CD14-positive monocyte (primary cell): Measurements from ENCODE around the gene ACOT11. TPM values are rescaled to one million over a fixed set of nuclear protein-coding genes. Genes with fewer than 3 reads are reported as not detected.
"Not testable (repeated sequence)": the region's sequence is repeated elsewhere in the genome, so short reads cannot be mapped to it uniquely, and the experiment has no call there.

Experiments used
- DNase-seq, 3 donors: peaks; one replicate each; pipeline ENCODE4 v3.0.0-alpha.2; 2011 to 2022
- H2AFZ ChIP-seq: 2 replicates; pipeline ENCODE4 v1.6.0; 2012; ENCODE audit warnings: mild to moderate bottlenecking, low read depth, low read length, inconsistent platforms; ENCODE audit not compliant: insufficient read depth, poor library complexity, severe bottlenecking
- H3K27ac ChIP-seq, 2 donors: 1 replicate in 1 of 2; 2 replicates in 1 of 2; pipeline ENCODE4 v1.5.1; 2012 to 2013; ENCODE audit warnings: low read length in 2 of 2, control low read depth in 1 of 2, inconsistent platforms in 1 of 2, low read depth in 1 of 2, mild to moderate bottlenecking in 1 of 2
- H3K27me3 ChIP-seq, 2 donors: one replicate each; pipeline versions ENCODE4 v1.6.0 to v1.6.1; 2011 to 2013; ENCODE audit warnings: low read length in 2 of 2; ENCODE audit not compliant: control insufficient read depth in 2 of 2, insufficient read depth in 2 of 2
- H3K36me3 ChIP-seq, 2 donors: replicated peaks in 1 of 2; 1 replicate in 1 of 2; 2 replicates in 1 of 2; pipeline versions ENCODE4 v1.5.1 to v1.6.1; 2012 to 2013; ENCODE audit warnings: low read length in 2 of 2, control low read depth in 1 of 2, inconsistent platforms in 1 of 2, mild to moderate bottlenecking in 1 of 2; ENCODE audit not compliant: insufficient read depth in 2 of 2, control insufficient read depth in 1 of 2
- H3K4me1 ChIP-seq, 2 donors: 1 replicate in 1 of 2; 2 replicates in 1 of 2; pipeline versions ENCODE4 v1.5.1 to v1.6.1; 2012 to 2013; ENCODE audit warnings: low read length in 2 of 2, control low read depth in 1 of 2, inconsistent platforms in 1 of 2, mild to moderate bottlenecking in 1 of 2, moderate library complexity in 1 of 2; ENCODE audit not compliant: insufficient read depth in 2 of 2, control insufficient read depth in 1 of 2
- H3K4me2 ChIP-seq: replicated peaks from 2 replicates; pipeline ENCODE3; 2012; ENCODE audit warnings: low read length, moderate library complexity, mild to moderate bottlenecking; ENCODE audit not compliant: poor library complexity, severe bottlenecking; ENCODE audit errors: extremely low read depth
- H3K4me3 ChIP-seq, 3 experiments: fragments of 200-600 bp in 1 of 3; sonication (generic) in 1 of 3; replicated peaks in 1 of 3; 1 replicate in 2 of 3; 2 replicates in 1 of 3; pipeline ENCODE4 v1.5.1; 2011 to 2013; ENCODE audit warnings: low read length in 3 of 3, mild to moderate bottlenecking in 3 of 3, control low read depth in 2 of 3, low read depth in 2 of 3, inconsistent platforms in 1 of 3, moderate library complexity in 1 of 3
- H3K79me2 ChIP-seq: 2 replicates; pipeline ENCODE4 v1.6.0; 2012; ENCODE audit warnings: mild to moderate bottlenecking, control low read depth, inconsistent platforms, low read length, moderate library complexity; ENCODE audit not compliant: insufficient read depth
- H3K9ac ChIP-seq: 2 replicates; pipeline ENCODE4 v1.6.0; 2017; ENCODE audit warnings: low read length, mild to moderate bottlenecking; ENCODE audit not compliant: insufficient read depth, poor library complexity, severe bottlenecking
- H3K9me3 ChIP-seq, 2 donors: replicated peaks in 1 of 2; 1 replicate in 1 of 2; 2 replicates in 1 of 2; pipeline versions ENCODE4 v1.5.1 to v1.6.1; 2012 to 2013; ENCODE audit warnings: low read length in 2 of 2, control low read depth in 1 of 2; ENCODE audit not compliant: control insufficient read depth in 1 of 2, insufficient read depth in 1 of 2
- H4K20me1 ChIP-seq: 2 replicates; pipeline ENCODE4 v1.6.0; 2012; ENCODE audit warnings: mild to moderate bottlenecking, low read length, control low read depth, moderate library complexity; ENCODE audit not compliant: insufficient read depth
- H3K27ac Mint-ChIP-seq, 7 donors: one replicate each; pipeline ENCODE4 v1.8.0; 2020; ENCODE audit warnings: mild to moderate bottlenecking in 7 of 7, mixed read lengths in 7 of 7, moderate library complexity in 6 of 7, inconsistent platforms in 2 of 7
- H3K27me3 Mint-ChIP-seq, 3 donors: one replicate each; pipeline ENCODE4 v1.8.0; 2021 to 2022; ENCODE audit warnings: low read depth in 3 of 3, mild to moderate bottlenecking in 3 of 3, mixed read lengths in 3 of 3, moderate library complexity in 3 of 3, inconsistent platforms in 1 of 3
- H3K36me3 Mint-ChIP-seq, 2 donors: one replicate each; pipeline ENCODE4 v1.8.0; 2020; ENCODE audit warnings: mixed read lengths in 2 of 2, inconsistent platforms in 1 of 2, mild to moderate bottlenecking in 1 of 2
- H3K4me1 Mint-ChIP-seq: one replicate; pipeline ENCODE4 v1.8.0; 2020; ENCODE audit warnings: mild to moderate bottlenecking, mixed read lengths
- H3K4me3 Mint-ChIP-seq, 2 donors: one replicate each; pipeline ENCODE4 v1.8.0; 2020; ENCODE audit warnings: mild to moderate bottlenecking in 2 of 2, mixed read lengths in 2 of 2, moderate library complexity in 1 of 2
- H3K9me3 Mint-ChIP-seq, 7 donors: one replicate each; pipeline ENCODE4 v1.8.0; 2020 to 2022; ENCODE audit warnings: mixed read lengths in 7 of 7, mild to moderate bottlenecking in 6 of 7, moderate library complexity in 6 of 7, inconsistent platforms in 2 of 7
- WGBS: methylation state at CpG from one replicate; pipeline ENCODE4 v1.1.5; 2013; ENCODE audit warnings: missing lambda C conversion rate; ENCODE audit not compliant: insufficient coverage; 5-methylcytosine and 5-hydroxymethylcytosine counted together
- intact Hi-C, 2 donors: fragments of 100-400 bp; cut with micrococcal nuclease; formaldehyde crosslinking; loops; one replicate each; pipeline versions ENCODE4 v1.15.0 to v1.15.1; 2023
- polyA plus RNA-seq, 3 donors: library from polyadenylated mRNA; depleted of rRNA in 1 of 3; unstranded in 2 of 3; stranded (reverse) in 1 of 3; fragments of 300-500 nt in 2 of 3; fragments of >200 nt in 1 of 3; fragmentation: Illumina TruSeq in 2 of 3; gene quantifications; 1 replicate in 2 of 3; 2 replicates in 1 of 3; pipeline ENCODE4 v1.2.3, GENCODE V29; 2012 to 2021
- TF ChIP-seq, protein P1 (sequence below): fragments of 200-600 bp; IDR thresholded peaks from one replicate; pipeline ENCODE4 v1.8.0; 2022; ENCODE audit warnings: antibody characterized with exemption, mild to moderate bottlenecking

Gene ACOT11
- polyA plus RNA-seq, 3 donors: 0.18 to 2.1 (median 0.79) TPM

DNA sequence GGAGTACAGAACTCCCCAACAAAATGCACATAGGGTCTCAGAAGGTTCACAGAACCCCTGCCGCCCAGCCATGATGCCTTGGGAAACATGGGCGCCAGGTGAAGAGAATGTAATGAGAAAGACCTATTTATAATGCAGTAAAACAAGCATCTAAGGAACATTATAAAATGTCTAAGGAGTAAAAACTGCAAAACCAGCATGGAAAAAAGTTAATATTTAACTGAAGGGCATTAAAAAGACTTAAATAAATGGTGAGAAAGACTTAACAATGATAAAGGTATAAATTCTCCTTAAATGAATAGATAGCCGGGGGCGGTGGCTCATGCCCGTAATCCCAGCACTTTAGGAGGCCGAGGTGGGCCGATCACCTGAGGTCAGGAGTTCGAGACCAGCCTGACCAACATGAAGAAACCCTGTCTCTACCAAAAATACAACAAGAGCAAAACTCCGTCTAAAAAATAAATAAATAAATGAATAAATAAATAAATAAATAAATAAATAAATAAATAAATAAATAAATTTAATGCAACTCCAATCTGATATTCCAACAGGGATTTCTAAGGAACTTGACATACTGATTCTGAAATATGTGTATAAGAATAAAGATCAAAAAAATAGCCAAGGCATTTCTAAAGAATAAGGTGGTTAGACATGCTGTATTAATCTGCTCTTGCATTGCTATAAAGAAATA is 27.3 kb upstream of the ACOT11 start:
- Histone ChIP-seq H3K36me3 (no peaks in the 10 kb centered on the region), H3K27ac (no peak overlapping the region), H3K27me3 (no peaks in the 10 kb centered on the region), H3K9ac (no peak overlapping the region), H3K4me2 (no peak overlapping the region), H3K9me3 (no peaks in the 10 kb centered on the region), H2AFZ (no peak overlapping the region), H4K20me1 (no peaks in the 10 kb centered on the region), H3K79me2 (no peaks in the 10 kb centered on the region), H3K4me1 (no peaks in the 10 kb centered on the region), H3K4me3 (no peak overlapping the region)
- Mint-ChIP-seq H3K4me1 (no peaks in the 10 kb centered on the region), H3K36me3 (no peaks in the 10 kb centered on the region), H3K9me3 (peaks cover 0 to 2% (median 0%) of the 10 kb centered on the region in 7 donors), H3K27me3 (peaks cover 0 to 3% (median 2%) of the 10 kb centered on the region in 3 donors), H3K4me3 (no peak overlapping the region), H3K27ac (no peak overlapping the region)
- intact Hi-C loops: no loop called here
- WGBS: no CpG with 5 or more reads among the region's 9 CpGs
- no peak for DNase-seq
- TF ChIP-seq, protein P1, sequence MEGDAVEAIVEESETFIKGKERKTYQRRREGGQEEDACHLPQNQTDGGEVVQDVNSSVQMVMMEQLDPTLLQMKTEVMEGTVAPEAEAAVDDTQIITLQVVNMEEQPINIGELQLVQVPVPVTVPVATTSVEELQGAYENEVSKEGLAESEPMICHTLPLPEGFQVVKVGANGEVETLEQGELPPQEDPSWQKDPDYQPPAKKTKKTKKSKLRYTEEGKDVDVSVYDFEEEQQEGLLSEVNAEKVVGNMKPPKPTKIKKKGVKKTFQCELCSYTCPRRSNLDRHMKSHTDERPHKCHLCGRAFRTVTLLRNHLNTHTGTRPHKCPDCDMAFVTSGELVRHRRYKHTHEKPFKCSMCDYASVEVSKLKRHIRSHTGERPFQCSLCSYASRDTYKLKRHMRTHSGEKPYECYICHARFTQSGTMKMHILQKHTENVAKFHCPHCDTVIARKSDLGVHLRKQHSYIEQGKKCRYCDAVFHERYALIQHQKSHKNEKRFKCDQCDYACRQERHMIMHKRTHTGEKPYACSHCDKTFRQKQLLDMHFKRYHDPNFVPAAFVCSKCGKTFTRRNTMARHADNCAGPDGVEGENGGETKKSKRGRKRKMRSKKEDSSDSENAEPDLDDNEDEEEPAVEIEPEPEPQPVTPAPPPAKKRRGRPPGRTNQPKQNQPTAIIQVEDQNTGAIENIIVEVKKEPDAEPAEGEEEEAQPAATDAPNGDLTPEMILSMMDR: no peak

DNA sequence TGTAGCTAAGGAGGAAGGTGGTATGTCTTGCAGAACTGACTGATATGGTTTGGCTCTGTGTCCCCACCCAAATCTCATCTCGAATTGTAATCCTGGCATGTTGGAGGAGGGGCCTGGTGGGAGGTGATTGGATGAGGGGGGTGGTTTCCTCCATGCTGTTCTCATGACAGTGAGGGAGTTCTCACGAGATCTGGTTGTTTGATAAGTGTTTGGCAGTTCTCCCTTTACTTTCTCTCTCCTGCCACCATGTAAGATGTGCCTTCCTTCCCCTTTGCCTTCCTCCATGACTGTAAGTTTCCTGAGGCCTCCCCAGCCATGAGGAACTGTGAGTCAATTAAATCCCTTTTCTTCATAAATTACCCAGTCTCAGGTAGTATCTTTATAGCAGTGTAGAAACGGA is 21.5 kb upstream of the ACOT11 start:
- H3K4me2 ChIP-seq, H3K4me3 Mint-ChIP-seq, H3K27ac Mint-ChIP-seq, H3K4me3 ChIP-seq, H3K9ac ChIP-seq, H4K20me1 ChIP-seq, H2AFZ ChIP-seq, H3K9me3 ChIP-seq, H3K9me3 Mint-ChIP-seq, H3K4me1 ChIP-seq, H3K27me3 ChIP-seq, H3K27ac ChIP-seq, H3K79me2 ChIP-seq, intact Hi-C loops, H3K36me3 ChIP-seq, H3K4me1 Mint-ChIP-seq, H3K27me3 Mint-ChIP-seq, H3K36me3 Mint-ChIP-seq, DNase-seq: not testable (repeated sequence)
- WGBS: 100% methylated on average over 1 of the region's 3 CpGs
